ENCODE measurements around the gene AOPEP. TPM values are rescaled to one million over a fixed set of nuclear protein-coding genes. Genes with fewer than 3 reads are reported as not detected.

AOPEP gene
- polyA plus RNA-seq, 2 of the 4 experiments (the other 2 are of a cell fraction): 226 to 266 TPM

DNA sequence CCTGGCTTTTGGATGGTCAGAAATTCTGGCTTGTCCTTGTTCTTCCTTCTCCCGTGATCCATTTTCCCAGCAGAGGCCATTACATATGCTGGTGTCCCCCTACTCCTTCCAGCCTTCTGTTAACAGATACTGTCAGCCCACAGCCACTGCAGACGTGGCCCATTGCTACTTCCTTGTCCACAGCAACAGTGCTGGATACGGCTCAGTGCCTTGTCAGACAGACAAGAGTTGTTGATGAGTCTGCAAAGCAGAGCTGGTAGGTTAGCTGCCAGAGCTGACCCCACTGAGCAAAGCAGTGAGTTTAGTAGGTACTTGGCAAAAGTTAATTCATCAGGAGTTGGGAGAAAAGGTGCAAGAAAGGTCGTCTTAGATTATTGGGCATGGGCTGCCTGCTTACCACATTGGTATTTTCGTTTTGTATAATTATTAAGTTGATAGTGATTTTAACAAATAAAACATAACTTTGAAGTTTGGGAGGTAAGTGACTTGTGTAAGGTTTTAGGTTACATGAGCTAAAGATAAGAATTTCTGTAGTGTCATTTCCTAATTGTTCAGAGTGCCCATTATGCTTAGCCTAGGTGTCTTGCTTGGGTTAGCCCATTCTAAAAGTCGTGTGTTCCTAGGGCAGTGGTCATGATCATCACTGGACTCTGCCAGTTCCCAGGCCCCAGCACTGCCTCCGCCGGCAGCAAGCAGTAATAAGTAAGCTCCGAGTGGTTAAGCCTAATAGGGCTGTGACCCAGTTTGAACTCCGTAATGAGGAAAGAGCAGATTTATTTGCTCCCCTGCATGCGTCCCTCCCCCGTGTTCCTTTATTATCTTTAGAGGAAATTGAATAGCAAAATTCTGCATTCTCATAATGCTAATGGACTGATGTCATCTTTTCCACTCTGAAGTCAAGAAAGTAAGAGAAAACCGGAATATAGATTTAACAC is 299.0 kb downstream of the AOPEP start (continued):
- TF ChIP-seq CEBPB (IDR thresholded peaks at IDR 0.05): peak in 1 of 2 experiments; percentile 41; a peak in 2 of 4 replicates
- peak; percentile 67 for TF ChIP-seq MYC (IDR thresholded peaks at IDR 0.05; ENCODE audit: borderline replicate concordance, low read length)
- no peak for TF ChIP-seq ZC3H11A (IDR thresholded peaks at IDR 0.05)
- TF ChIP-seq, protein P1, sequence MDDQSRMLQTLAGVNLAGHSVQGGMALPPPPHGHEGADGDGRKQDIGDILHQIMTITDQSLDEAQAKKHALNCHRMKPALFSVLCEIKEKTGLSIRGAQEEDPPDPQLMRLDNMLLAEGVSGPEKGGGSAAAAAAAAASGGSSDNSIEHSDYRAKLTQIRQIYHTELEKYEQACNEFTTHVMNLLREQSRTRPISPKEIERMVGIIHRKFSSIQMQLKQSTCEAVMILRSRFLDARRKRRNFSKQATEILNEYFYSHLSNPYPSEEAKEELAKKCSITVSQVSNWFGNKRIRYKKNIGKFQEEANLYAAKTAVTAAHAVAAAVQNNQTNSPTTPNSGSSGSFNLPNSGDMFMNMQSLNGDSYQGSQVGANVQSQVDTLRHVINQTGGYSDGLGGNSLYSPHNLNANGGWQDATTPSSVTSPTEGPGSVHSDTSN (IDR thresholded peaks at IDR 0.05): no peak
- no peak for TF ChIP-seq FOXS1 (CRISPR knock-in tag; IDR thresholded peaks at IDR 0.05)
- no peak for TF ChIP-seq EHMT2 (IDR thresholded peaks at IDR 0.05; ENCODE audit: low read depth)
- peak; percentile 63; the same call in 1 of the 2 replicates for TF ChIP-seq RARB (CRISPR knock-in tag; IDR thresholded peaks at IDR 0.05)
- TF ChIP-seq HMGXB4 (CRISPR knock-in tag; IDR thresholded peaks at IDR 0.05; ENCODE audit: borderline replicate concordance): no peak
- peak; percentile 13; the same call in 1 of the 2 replicates for TF ChIP-seq HOXB5 (CRISPR knock-in tag; IDR thresholded peaks at IDR 0.05)
- TF ChIP-seq, protein P2, sequence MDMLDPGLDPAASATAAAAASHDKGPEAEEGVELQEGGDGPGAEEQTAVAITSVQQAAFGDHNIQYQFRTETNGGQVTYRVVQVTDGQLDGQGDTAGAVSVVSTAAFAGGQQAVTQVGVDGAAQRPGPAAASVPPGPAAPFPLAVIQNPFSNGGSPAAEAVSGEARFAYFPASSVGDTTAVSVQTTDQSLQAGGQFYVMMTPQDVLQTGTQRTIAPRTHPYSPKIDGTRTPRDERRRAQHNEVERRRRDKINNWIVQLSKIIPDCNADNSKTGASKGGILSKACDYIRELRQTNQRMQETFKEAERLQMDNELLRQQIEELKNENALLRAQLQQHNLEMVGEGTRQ (IDR thresholded peaks at IDR 0.05): no peak
- TF ChIP-seq HOXA7 (CRISPR knock-in tag; IDR thresholded peaks at IDR 0.05): peak; percentile 23; the same call in 1 of the 2 replicates
- no peak for TF ChIP-seq ZSCAN20 (CRISPR knock-in tag; IDR thresholded peaks at IDR 0.05)
- TF ChIP-seq NPAS2 (CRISPR knock-in tag; IDR thresholded peaks at IDR 0.05; ENCODE audit: borderline replicate concordance): no peak
- TF ChIP-seq EHF (CRISPR knock-in tag; IDR thresholded peaks at IDR 0.05): peak; percentile 89
- TF ChIP-seq BHLHE40 (IDR thresholded peaks at IDR 0.05; ENCODE audit: low read depth, low read length): no peak
- 0 out of 2 replicates have a peak, but pooled peaks have one; percentile 59 for TF ChIP-seq TP53 (CRISPR knock-in tag; IDR thresholded peaks at IDR 0.05)
- no peak for TF ChIP-seq POLR2A (IDR thresholded peaks at IDR 0.05; ENCODE audit: low read length)
- no peak for TF ChIP-seq NFE2L2 (conservative IDR thresholded peaks at IDR 0.05; ENCODE audit: low read length)
- TF ChIP-seq HDAC2 (IDR thresholded peaks at IDR 0.05): no peak
- no peak for TF ChIP-seq FOSL2 (IDR thresholded peaks at IDR 0.05)
- TF ChIP-seq FOSL2 (CRISPR knock-in tag; IDR thresholded peaks at IDR 0.05): peak; percentile 52
- peak; percentile 24 for TF ChIP-seq MAFK (IDR thresholded peaks at IDR 0.05; ENCODE audit: partially characterized antibody)
- TF ChIP-seq KDM1A (IDR thresholded peaks at IDR 0.05; ENCODE audit: low read depth): no peak
- TF ChIP-seq JUNB (IDR thresholded peaks at IDR 0.05): 0 out of 2 replicates have a peak, but pooled peaks have one; percentile 17
- TF ChIP-seq POLR2AphosphoS2 (conservative IDR thresholded peaks at IDR 0.05; ENCODE audit: low read length): no peak
- TF ChIP-seq PHF8 (IDR thresholded peaks at IDR 0.05; ENCODE audit: borderline replicate concordance, low read depth): no peak
- TF ChIP-seq, protein P3, sequence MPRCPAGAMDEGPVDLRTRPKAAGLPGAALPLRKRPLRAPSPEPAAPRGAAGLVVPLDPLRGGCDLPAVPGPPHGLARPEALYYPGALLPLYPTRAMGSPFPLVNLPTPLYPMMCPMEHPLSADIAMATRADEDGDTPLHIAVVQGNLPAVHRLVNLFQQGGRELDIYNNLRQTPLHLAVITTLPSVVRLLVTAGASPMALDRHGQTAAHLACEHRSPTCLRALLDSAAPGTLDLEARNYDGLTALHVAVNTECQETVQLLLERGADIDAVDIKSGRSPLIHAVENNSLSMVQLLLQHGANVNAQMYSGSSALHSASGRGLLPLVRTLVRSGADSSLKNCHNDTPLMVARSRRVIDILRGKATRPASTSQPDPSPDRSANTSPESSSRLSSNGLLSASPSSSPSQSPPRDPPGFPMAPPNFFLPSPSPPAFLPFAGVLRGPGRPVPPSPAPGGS (IDR thresholded peaks at IDR 0.05): no peak
- no peak for TF ChIP-seq ZNF302 (CRISPR knock-in tag; IDR thresholded peaks at IDR 0.05)
- peak; percentile 72 for TF ChIP-seq GATA3 (IDR thresholded peaks at IDR 0.05; ENCODE audit: borderline replicate concordance)
- TF ChIP-seq CBX8 (IDR thresholded peaks at IDR 0.05): no peak
- TF ChIP-seq MAZ (IDR thresholded peaks at IDR 0.05; ENCODE audit: borderline replicate concordance, low read depth, low read length): no peak
- TF ChIP-seq HOXB13 (CRISPR knock-in tag; IDR thresholded peaks at IDR 0.05; ENCODE audit: low read depth): peak; percentile 31; the same call in 1 of the 2 replicates
- no peak for TF ChIP-seq REST (IDR thresholded peaks at IDR 0.05)
- TF ChIP-seq MAX (IDR thresholded peaks at IDR 0.05): peak; percentile 74
- 0 out of 2 replicates have a peak, but pooled peaks have one; percentile 30 for TF ChIP-seq RFX5 (IDR thresholded peaks at IDR 0.05)
